GM23338 (cell line): ENCODE data around the gene CHAF1B. TPM values are rescaled to one million over a fixed set of nuclear protein-coding genes. Genes with fewer than 3 reads are reported as not detected.
A peak's percentile ranks its signal among the peaks of the same experiment; 100 is the strongest.

Experiments
- ATAC-seq: fragments of 200-7000 bp; cut with Tn5 transposase; 3 replicates; pipeline ENCODE4 v1.9.1; 2020
- DNase-seq: peaks from one replicate; pipeline ENCODE4 v3.0.0-alpha.2; 2015; ENCODE audit warnings: low spot score
- H2AFZ ChIP-seq: fragments of 200-600 bp; sonication (generic); 2 replicates; pipeline ENCODE4 v1.8.0; 2016; ENCODE audit warnings: antibody characterized with exemption, mild to moderate bottlenecking, moderate library complexity
- H3F3A ChIP-seq: fragments of 200-600 bp; sonication (generic); replicated peaks from 2 replicates; pipeline ENCODE4 v1.8.0; 2017; ENCODE audit warnings: antibody characterized with exemption, mixed run types, low read depth
- H3K27ac ChIP-seq: fragments of 200-600 bp; sonication (generic); 2 replicates; pipeline ENCODE4 v1.6.1; 2016; ENCODE audit warnings: low read depth
- H3K27me3 ChIP-seq: fragments of 200-600 bp; sonication (generic); 2 replicates; pipeline ENCODE4 v1.8.0; 2016; ENCODE audit warnings: mild to moderate bottlenecking, mixed run types, moderate library complexity; ENCODE audit not compliant: insufficient read depth
- H3K36me3 ChIP-seq: fragments of 200-600 bp; sonication (generic); 2 replicates; pipeline ENCODE4 v1.8.0; 2016; ENCODE audit warnings: mild to moderate bottlenecking; ENCODE audit not compliant: insufficient read depth
- H3K4me1 ChIP-seq: fragments of 200-600 bp; sonication (generic); 2 replicates; pipeline ENCODE4 v1.8.0; 2016; ENCODE audit warnings: mild to moderate bottlenecking, moderate library complexity; ENCODE audit not compliant: insufficient read depth
- H3K4me2 ChIP-seq: fragments of 200-600 bp; sonication (generic); 2 replicates; pipeline ENCODE4 v1.7.1; 2017; ENCODE audit warnings: mixed run types
- H3K4me3 ChIP-seq: fragments of 200-600 bp; sonication (generic); 2 replicates; pipeline ENCODE4 v1.6.1; 2016; ENCODE audit warnings: mixed run types
- H3K79me2 ChIP-seq: fragments of 200-600 bp; sonication (generic); replicated peaks from 2 replicates; pipeline ENCODE4 v1.8.0; 2017; ENCODE audit warnings: mild to moderate bottlenecking; ENCODE audit not compliant: insufficient read depth
- H3K9me2 ChIP-seq: fragments of 200-600 bp; sonication (generic); 2 replicates; pipeline ENCODE4 v1.8.0; 2017; ENCODE audit not compliant: insufficient read depth
- H4K20me1 ChIP-seq: fragments of 200-600 bp; sonication (generic); replicated peaks from 2 replicates; pipeline ENCODE4 v1.8.0; 2017; ENCODE audit warnings: mild to moderate bottlenecking; ENCODE audit not compliant: insufficient read depth
- H3K27ac Mint-ChIP-seq: 2 replicates; pipeline ENCODE4 v1.8.0; 2020; ENCODE audit warnings: inconsistent platforms, mild to moderate bottlenecking, moderate library complexity, mixed read lengths
- H3K27me3 Mint-ChIP-seq: 3 replicates; pipeline ENCODE4 v1.8.0; 2022; ENCODE audit warnings: low read depth, mild to moderate bottlenecking, moderate library complexity, mixed read lengths, inconsistent platforms; ENCODE audit not compliant: insufficient read depth, poor library complexity
- H3K36me3 Mint-ChIP-seq: 3 replicates; pipeline ENCODE4 v1.8.0; 2021; ENCODE audit warnings: low read depth, mild to moderate bottlenecking, inconsistent platforms, moderate library complexity, mixed read lengths
- H3K4me1 Mint-ChIP-seq: 3 replicates; pipeline ENCODE4 v1.8.0; 2020; ENCODE audit warnings: mild to moderate bottlenecking, inconsistent platforms, mixed read lengths
- H3K4me3 Mint-ChIP-seq: 3 replicates; pipeline ENCODE4 v1.8.0; 2021; ENCODE audit warnings: moderate library complexity, mild to moderate bottlenecking, inconsistent platforms, mixed read lengths
- H3K9me3 Mint-ChIP-seq: 3 replicates; pipeline ENCODE4 v1.8.0; 2020; ENCODE audit warnings: moderate library complexity, mild to moderate bottlenecking, inconsistent platforms, mixed read lengths
- ETS1 ChIP-seq: IDR thresholded peaks from 2 replicates; pipeline ENCODE4 v1.6.1; 2016; ENCODE audit warnings: antibody characterized with exemption
- NANOG ChIP-seq: IDR thresholded peaks from 2 replicates; pipeline ENCODE4 v1.6.1; 2016; ENCODE audit warnings: antibody characterized with exemption, borderline replicate concordance
- POLR2AphosphoS5 ChIP-seq: IDR thresholded peaks from 2 replicates; pipeline ENCODE4 v1.6.1; 2016; ENCODE audit warnings: antibody characterized with exemption, low read depth
- ZNF114 ChIP-seq: fragments of 250-450 bp; sonication (Bioruptor Pico); IDR thresholded peaks from 2 replicates; pipeline ENCODE4 v1.5.0; 2020; ENCODE audit warnings: mild to moderate bottlenecking, moderate library complexity
- ZNF331 ChIP-seq: fragments of 250-450 bp; sonication (Bioruptor Pico); IDR thresholded peaks from 2 replicates; pipeline ENCODE4 v1.5.0; 2020; ENCODE audit warnings: low read depth, mild to moderate bottlenecking, moderate library complexity
- ZNF462 ChIP-seq: fragments of 250-450 bp; sonication (Bioruptor Pico); IDR thresholded peaks from 2 replicates; pipeline ENCODE4 v1.5.0; 2020; ENCODE audit warnings: mild to moderate bottlenecking, moderate library complexity
- polyA plus RNA-seq: library from polyadenylated mRNA; unstranded; fragments of >200 nt; fragmentation: Nextera tagmentation; extraction: Ambion mirVana; gene quantifications from 2 replicates; pipeline ENCODE4 v1.2.1, GENCODE V29; 2016
- total RNA-seq: library from RNA; depleted of rRNA; stranded (reverse); fragments of >200 nt; shearing (Covaris generic); gene quantifications from 2 replicates; pipeline ENCODE4 v1.2.3, GENCODE V29; 2014

Gene CHAF1B
- total and polyA plus RNA-seq, 2 experiments from 2014 or later: 7.9 to 13.1 TPM

- TF ChIP-seq ETS1: no peak
- no peak for TF ChIP-seq ZNF462 (CRISPR knock-in tag)
- no peak for TF ChIP-seq ZNF331
- TF ChIP-seq POLR2AphosphoS5: no peak
- no peak for TF ChIP-seq NANOG
Measured at GRCh38 chr21:36456729-36457414, 71.7 kb downstream of the CHAF1B start (continued).

- Histone ChIP-seq H3K4me3 (no peak overlapping the region), H3K79me2 (no peaks in the 10 kb centered on the region), H3K9me2 (no peaks in the 10 kb centered on the region), H3K4me1 (peaks cover 8% of the 10 kb centered on the region), H3F3A (no peaks in the 10 kb centered on the region), H2AFZ (no peak overlapping the region), H3K4me2 (no peak overlapping the region), H3K27ac (no peak overlapping the region), H4K20me1 (no peaks in the 10 kb centered on the region), H3K36me3 (no peaks in the 10 kb centered on the region), H3K27me3 (no peaks in the 10 kb centered on the region)
- H3K9me3 Mint-ChIP-seq: no peaks in the 10 kb centered on the region
- TF ChIP-seq ZNF114 (CRISPR knock-in tag): no peak
- H3K36me3 Mint-ChIP-seq: no peaks in the 10 kb centered on the region
- ATAC-seq (peak; percentile 13; the same call in 1 of the 3 replicates), DNase-seq (no peak)
- H3K4me3 Mint-ChIP-seq: no peak overlapping the region
- H3K4me1 Mint-ChIP-seq: peaks cover 23% of the 10 kb centered on the region
- H3K27ac Mint-ChIP-seq: no peak overlapping the region
- no peaks in the 10 kb centered on the region for H3K27me3 Mint-ChIP-seq
Measured at GRCh38 chr21:36459098-36459497, 73.9 kb downstream of the CHAF1B start.
